Fibroblast of lung (primary cell): ENCODE measurements around the gene FBXL13. TPM values are rescaled to one million over a fixed set of nuclear protein-coding genes. Genes with fewer than 3 reads are reported as not detected.
A peak's percentile ranks its signal among the peaks of the same experiment; 100 is the strongest.
"Not testable (repeated sequence)": the region's sequence is repeated elsewhere in the genome, so short reads cannot be mapped to it uniquely, and the experiment has no call there.

Experiments used
- DNase-seq, 2 donors: peaks; one replicate each; pipeline versions ENCODE4 v3.0.0 to v3.0.0-alpha.2; 2010; ENCODE audit warnings: low read depth in 2 of 2
- H2AFZ ChIP-seq: 2 replicates; pipeline ENCODE4 v1.5.1; 2012; ENCODE audit warnings: low read length, control low read depth, inconsistent platforms
- H3K27ac ChIP-seq: 2 replicates; pipeline ENCODE4 v1.5.1; 2011; ENCODE audit warnings: low read length, control low read depth; ENCODE audit not compliant: insufficient read depth
- H3K27me3 ChIP-seq: 2 replicates; pipeline ENCODE4 v1.5.1; 2011; ENCODE audit warnings: mild to moderate bottlenecking, low read length; ENCODE audit not compliant: control insufficient read depth, insufficient read depth
- H3K36me3 ChIP-seq: 2 replicates; pipeline ENCODE4 v1.5.1; 2011; ENCODE audit warnings: low read length; ENCODE audit not compliant: control insufficient read depth, insufficient read depth
- H3K4me1 ChIP-seq: 2 replicates; pipeline ENCODE4 v1.5.1; 2011; ENCODE audit warnings: low read length; ENCODE audit not compliant: control insufficient read depth, insufficient read depth; ENCODE audit errors: extremely low read depth
- H3K4me2 ChIP-seq: 2 replicates; pipeline ENCODE4 v1.5.1; 2011; ENCODE audit warnings: low read length, control low read depth; ENCODE audit not compliant: insufficient read depth; ENCODE audit errors: extremely low read depth
- H3K4me3 ChIP-seq, 4 experiments: fragments of 200-600 bp in 1 of 4; sonication (generic) in 1 of 4; replicated peaks in 1 of 4; 2 replicates each; pipeline ENCODE4 v1.5.1; 2011 to 2016; ENCODE audit warnings: low read length in 4 of 4, low read depth in 3 of 4, mild to moderate bottlenecking in 3 of 4, control low read depth in 2 of 4, inconsistent platforms in 1 of 4, mixed read lengths in 1 of 4; ENCODE audit not compliant: insufficient read depth in 1 of 4; ENCODE audit errors: control extremely low read depth in 1 of 4
- H3K79me2 ChIP-seq: 2 replicates; pipeline ENCODE4 v1.5.1; 2012; ENCODE audit warnings: mild to moderate bottlenecking, low read length, inconsistent platforms; ENCODE audit not compliant: control insufficient read depth, insufficient read depth
- H3K9ac ChIP-seq: 2 replicates; pipeline ENCODE4 v1.5.1; 2011; ENCODE audit warnings: mild to moderate bottlenecking, low read length, control low read depth; ENCODE audit not compliant: insufficient read depth
- H3K9me3 ChIP-seq: 2 replicates; pipeline ENCODE4 v1.5.1; 2012; ENCODE audit warnings: low read depth, low read length; ENCODE audit not compliant: control insufficient read depth, insufficient read depth
- H4K20me1 ChIP-seq: 2 replicates; pipeline ENCODE4 v1.5.1; 2011; ENCODE audit warnings: low read length; ENCODE audit not compliant: control insufficient read depth, insufficient read depth; ENCODE audit errors: extremely low read depth
- EZH2 ChIP-seq: IDR thresholded peaks from 2 replicates; pipeline ENCODE4 v1.5.1; 2012; ENCODE audit warnings: low read length, control low read depth, mild to moderate bottlenecking; ENCODE audit errors: missing control alignments
- polyA plus RNA-seq, 2 donors: library from polyadenylated mRNA; depleted of rRNA in 1 of 2; stranded (reverse) in 1 of 2; unstranded in 1 of 2; fragments of >200 nt; gene quantifications; 2 replicates each; pipeline ENCODE4 v1.2.1, GENCODE V29; 2011 to 2012; ENCODE audit warnings: missing spikeins in 1 of 2
- total RNA-seq: library from RNA; depleted of rRNA; stranded (reverse); fragments of >200 nt; gene quantifications from 2 replicates; pipeline ENCODE4 v1.2.1, GENCODE V29; 2014
- TF ChIP-seq, protein P1 (sequence below), 2 donors: IDR thresholded peaks in 1 of 2; conservative IDR thresholded peaks in 1 of 2; 1 replicate in 1 of 2; 2 replicates in 1 of 2; pipeline ENCODE4 v1.5.1; 2011 to 2012; ENCODE audit warnings: low read length in 2 of 2, control low read depth in 1 of 2, inconsistent platforms in 1 of 2, low read depth in 1 of 2, mild to moderate bottlenecking in 1 of 2

The FBXL13 gene
- total and polyA plus RNA-seq, 2 donors (not counting 1 experiment from before 2014, with no cell fraction given) = 0.41 to 0.66 TPM

DNA sequence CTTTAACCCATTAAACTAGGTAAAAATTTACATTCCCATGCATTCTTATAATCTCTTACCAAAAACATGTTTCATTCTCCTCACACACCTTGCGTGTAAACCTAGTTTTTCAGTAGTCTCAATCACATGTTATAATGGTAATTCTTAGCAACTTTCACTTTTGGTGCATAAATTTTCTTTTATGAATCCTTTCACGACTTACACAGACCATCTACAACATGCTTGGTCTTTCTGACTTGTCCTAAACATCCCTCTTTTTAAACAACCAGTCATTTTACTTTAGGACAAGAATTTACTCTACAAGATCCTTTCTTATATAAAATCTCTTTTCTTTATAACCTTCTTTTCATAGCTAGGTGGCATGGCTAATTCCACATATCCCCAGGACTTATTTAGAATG lies 25.8 kb downstream of the FBXL13 start:
- H3K4me1 ChIP-seq = no peaks in the 10 kb centered on the region
- no peak for TF ChIP-seq EZH2
- TF ChIP-seq, protein P1, sequence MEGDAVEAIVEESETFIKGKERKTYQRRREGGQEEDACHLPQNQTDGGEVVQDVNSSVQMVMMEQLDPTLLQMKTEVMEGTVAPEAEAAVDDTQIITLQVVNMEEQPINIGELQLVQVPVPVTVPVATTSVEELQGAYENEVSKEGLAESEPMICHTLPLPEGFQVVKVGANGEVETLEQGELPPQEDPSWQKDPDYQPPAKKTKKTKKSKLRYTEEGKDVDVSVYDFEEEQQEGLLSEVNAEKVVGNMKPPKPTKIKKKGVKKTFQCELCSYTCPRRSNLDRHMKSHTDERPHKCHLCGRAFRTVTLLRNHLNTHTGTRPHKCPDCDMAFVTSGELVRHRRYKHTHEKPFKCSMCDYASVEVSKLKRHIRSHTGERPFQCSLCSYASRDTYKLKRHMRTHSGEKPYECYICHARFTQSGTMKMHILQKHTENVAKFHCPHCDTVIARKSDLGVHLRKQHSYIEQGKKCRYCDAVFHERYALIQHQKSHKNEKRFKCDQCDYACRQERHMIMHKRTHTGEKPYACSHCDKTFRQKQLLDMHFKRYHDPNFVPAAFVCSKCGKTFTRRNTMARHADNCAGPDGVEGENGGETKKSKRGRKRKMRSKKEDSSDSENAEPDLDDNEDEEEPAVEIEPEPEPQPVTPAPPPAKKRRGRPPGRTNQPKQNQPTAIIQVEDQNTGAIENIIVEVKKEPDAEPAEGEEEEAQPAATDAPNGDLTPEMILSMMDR (conservative IDR thresholded peaks at IDR 0.05 in 1 of 2, IDR thresholded peaks at IDR 0.05 in 1 of 2; ENCODE audit: low read depth in 1 of 2, low read length in 2 of 2) = no peak
- no peak overlapping the region for H3K27ac ChIP-seq
- no peaks in the 10 kb centered on the region for H3K27me3 ChIP-seq
- H3K4me3 ChIP-seq = no peak overlapping the region
- no peaks in the 10 kb centered on the region for H3K79me2 ChIP-seq
- peak; percentile 9 to 34 for DNase-seq
- H2AFZ ChIP-seq = no peak overlapping the region
- H4K20me1 ChIP-seq = no peaks in the 10 kb centered on the region
- H3K9me3 ChIP-seq = no peaks in the 10 kb centered on the region
- no peak overlapping the region for H3K9ac ChIP-seq
- no peaks in the 10 kb centered on the region for H3K36me3 ChIP-seq
- H3K4me2 ChIP-seq = no peak overlapping the region

DNA sequence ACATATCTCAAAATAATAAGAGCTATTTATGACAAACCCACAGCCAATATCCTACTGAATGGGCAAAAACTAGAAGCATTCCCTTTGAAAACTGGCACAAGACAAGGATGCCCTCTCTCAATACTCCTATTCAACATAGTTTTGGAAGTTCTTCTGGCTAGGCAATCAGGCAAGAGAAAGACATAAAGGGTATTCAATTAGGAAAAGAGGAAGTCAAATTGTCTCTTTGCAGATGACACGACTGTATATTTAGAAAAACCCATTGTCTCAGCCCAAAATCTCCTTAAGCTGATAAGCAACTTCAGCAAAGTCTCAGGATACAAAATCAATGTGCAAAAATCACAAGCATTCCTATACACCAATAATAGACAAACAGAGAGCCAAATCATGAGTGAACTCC lies 32.8 kb downstream of the FBXL13 start:
- not testable (repeated sequence) for H3K27me3 ChIP-seq, H4K20me1 ChIP-seq, H3K4me3 ChIP-seq, DNase-seq, H3K4me1 ChIP-seq, H3K36me3 ChIP-seq, H3K79me2 ChIP-seq, H3K9me3 ChIP-seq, H2AFZ ChIP-seq, H3K27ac ChIP-seq, H3K9ac ChIP-seq, H3K4me2 ChIP-seq

DNA sequence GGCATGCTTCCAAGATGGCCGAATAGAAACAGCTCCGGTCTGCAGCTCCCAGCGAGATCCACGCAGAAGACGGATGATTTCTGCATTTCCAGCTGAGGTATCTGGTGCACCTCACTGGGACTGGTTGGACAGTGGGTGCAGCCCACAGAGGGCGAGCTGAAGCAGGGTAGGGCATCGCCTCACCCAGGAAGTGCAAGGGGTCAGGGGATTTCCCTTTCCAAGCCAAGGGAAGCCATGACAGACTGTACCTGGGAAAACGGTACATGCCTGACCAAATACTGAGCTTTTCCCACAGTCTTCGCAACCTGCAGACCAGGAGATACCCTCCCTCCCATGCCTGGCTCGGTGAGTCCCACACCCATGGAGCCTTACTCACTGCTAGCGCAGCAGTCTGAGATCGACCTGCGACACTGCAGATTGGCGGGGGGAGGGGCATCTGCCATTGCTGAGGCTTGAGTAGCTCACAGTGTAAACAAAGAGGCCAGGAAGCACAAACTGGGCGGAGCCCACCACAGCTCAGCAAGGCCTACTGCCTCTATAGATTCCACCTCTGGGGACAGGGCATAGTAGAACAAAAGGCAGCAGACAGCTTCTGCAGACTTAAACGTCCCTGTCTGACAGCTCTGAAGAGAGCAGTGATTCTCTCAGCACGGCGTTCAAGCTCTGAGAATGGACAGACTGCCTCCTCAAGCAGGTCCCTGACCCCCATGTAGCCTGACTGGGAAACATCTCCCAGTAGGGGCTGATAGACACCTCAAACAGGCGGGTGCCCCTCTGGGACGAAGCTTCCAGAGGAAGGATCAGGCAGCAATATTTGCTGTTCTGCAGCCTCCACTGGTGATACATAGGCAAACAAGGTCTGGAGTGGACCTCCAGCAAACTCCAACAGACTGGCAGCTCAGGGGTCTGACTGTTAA lies 36.5 kb downstream of the FBXL13 start:
- not testable (repeated sequence) for H3K4me1 ChIP-seq, H3K4me3 ChIP-seq, H3K9me3 ChIP-seq, H4K20me1 ChIP-seq, H3K9ac ChIP-seq, H3K27ac ChIP-seq, H3K79me2 ChIP-seq, H3K36me3 ChIP-seq, H3K4me2 ChIP-seq, H3K27me3 ChIP-seq
- DNase-seq = peak in 1 of 2 donors; percentile 7
- peak overlapping the region; percentile 10 for H2AFZ ChIP-seq

DNA sequence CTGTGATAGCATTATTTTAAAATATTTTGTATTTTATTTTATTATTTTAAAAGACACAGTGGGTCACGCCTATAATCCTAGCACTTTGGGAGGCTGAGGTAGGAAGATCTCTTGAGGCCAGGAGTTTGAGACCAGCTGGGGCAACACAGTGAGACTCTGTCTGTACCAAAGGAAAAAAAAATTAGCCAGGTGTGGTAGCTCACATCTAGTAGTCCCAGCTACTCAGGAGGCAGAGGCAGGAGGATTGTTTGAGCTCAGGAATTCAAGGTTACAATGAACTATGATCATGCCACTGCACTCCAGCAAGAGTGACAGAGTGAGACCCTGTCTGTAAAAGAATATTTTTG lies 37.1 kb downstream of the FBXL13 start:
- Histone ChIP-seq H3K4me2 (no peak overlapping the region), H3K4me1 (no peaks in the 10 kb centered on the region), H3K27me3 (no peaks in the 10 kb centered on the region), H3K27ac (no peak overlapping the region), H4K20me1 (no peaks in the 10 kb centered on the region), H3K4me3 (no peak overlapping the region), H3K9ac (no peak overlapping the region), H3K36me3 (no peaks in the 10 kb centered on the region), H2AFZ (no peak overlapping the region), H3K79me2 (no peaks in the 10 kb centered on the region), H3K9me3 (no peaks in the 10 kb centered on the region)
- TF ChIP-seq, protein P1 (conservative IDR thresholded peaks at IDR 0.05 in 1 of 2, IDR thresholded peaks at IDR 0.05 in 1 of 2; ENCODE audit: low read depth in 1 of 2, low read length in 2 of 2) = no peak
- no peak for TF ChIP-seq EZH2
- DNase-seq = no peak

DNA sequence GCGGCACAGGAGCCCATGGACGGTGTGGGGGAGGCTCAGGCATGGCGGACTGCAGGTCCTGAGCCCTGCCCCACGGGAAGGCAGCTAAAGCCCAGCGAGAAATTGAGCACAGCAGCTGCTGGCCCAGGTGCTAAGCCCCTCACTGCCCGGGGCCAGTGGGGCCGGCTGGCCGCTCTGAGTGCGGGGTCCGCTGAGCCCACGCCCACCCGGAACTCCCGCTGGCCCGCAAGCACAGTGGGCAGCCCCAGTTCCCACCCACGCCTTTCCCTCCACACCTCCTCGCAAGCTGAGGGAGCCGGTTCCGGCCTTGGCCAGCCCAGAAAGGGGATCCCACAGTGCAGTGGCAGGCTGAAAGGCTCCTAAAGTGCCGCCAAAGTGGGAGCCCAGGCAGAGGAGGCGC lies 40.3 kb downstream of the FBXL13 start:
- H3K27ac ChIP-seq, H2AFZ ChIP-seq, H3K4me2 ChIP-seq, DNase-seq, H3K9ac ChIP-seq, H3K9me3 ChIP-seq, H3K36me3 ChIP-seq, H3K27me3 ChIP-seq, H3K4me3 ChIP-seq, H4K20me1 ChIP-seq, H3K79me2 ChIP-seq, H3K4me1 ChIP-seq: not testable (repeated sequence)
